ENCODE measurements around the gene ANTXR2.
"Not testable (repeated sequence)": the region's sequence is repeated elsewhere in the genome, so short reads cannot be mapped to it uniquely, and the experiment has no call there.

DNA sequence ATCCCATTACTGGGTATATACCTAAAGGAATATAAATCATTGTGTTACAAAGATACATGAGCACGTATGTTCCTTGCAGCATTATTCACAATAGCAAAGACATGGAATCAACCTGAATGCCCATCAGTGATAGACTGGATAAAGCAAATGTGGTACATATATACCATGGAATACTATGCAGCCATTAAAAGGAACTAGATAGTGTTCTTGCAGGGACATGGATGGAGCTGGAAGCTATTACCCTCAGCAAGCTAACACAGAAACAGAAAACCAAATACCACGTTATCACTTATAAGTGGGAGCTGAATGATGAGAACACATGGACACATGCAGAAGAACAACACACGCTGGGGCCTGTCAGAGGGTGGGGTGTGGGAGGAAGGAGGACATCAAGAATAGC, 48.8 kb upstream of the ANTXR2 start:
- TF ChIP-seq POLR2A (IDR thresholded peaks at IDR 0.05): not testable (repeated sequence)
- TF ChIP-seq, protein P1, sequence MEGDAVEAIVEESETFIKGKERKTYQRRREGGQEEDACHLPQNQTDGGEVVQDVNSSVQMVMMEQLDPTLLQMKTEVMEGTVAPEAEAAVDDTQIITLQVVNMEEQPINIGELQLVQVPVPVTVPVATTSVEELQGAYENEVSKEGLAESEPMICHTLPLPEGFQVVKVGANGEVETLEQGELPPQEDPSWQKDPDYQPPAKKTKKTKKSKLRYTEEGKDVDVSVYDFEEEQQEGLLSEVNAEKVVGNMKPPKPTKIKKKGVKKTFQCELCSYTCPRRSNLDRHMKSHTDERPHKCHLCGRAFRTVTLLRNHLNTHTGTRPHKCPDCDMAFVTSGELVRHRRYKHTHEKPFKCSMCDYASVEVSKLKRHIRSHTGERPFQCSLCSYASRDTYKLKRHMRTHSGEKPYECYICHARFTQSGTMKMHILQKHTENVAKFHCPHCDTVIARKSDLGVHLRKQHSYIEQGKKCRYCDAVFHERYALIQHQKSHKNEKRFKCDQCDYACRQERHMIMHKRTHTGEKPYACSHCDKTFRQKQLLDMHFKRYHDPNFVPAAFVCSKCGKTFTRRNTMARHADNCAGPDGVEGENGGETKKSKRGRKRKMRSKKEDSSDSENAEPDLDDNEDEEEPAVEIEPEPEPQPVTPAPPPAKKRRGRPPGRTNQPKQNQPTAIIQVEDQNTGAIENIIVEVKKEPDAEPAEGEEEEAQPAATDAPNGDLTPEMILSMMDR (IDR thresholded peaks at IDR 0.05): not testable (repeated sequence)

All from uterus (tissue), 2 donors.